Measurements from ENCODE around the gene PCSK6.
A peak's percentile ranks its signal among the peaks of the same experiment; 100 is the strongest.

Gene PCSK6

GRCh38 chr15:101277943-101278564, 211.5 kb downstream of the PCSK6 start:
- TF ChIP-seq, protein P1, sequence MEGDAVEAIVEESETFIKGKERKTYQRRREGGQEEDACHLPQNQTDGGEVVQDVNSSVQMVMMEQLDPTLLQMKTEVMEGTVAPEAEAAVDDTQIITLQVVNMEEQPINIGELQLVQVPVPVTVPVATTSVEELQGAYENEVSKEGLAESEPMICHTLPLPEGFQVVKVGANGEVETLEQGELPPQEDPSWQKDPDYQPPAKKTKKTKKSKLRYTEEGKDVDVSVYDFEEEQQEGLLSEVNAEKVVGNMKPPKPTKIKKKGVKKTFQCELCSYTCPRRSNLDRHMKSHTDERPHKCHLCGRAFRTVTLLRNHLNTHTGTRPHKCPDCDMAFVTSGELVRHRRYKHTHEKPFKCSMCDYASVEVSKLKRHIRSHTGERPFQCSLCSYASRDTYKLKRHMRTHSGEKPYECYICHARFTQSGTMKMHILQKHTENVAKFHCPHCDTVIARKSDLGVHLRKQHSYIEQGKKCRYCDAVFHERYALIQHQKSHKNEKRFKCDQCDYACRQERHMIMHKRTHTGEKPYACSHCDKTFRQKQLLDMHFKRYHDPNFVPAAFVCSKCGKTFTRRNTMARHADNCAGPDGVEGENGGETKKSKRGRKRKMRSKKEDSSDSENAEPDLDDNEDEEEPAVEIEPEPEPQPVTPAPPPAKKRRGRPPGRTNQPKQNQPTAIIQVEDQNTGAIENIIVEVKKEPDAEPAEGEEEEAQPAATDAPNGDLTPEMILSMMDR (IDR thresholded peaks at IDR 0.05; ENCODE audit: insufficient read depth, low read length, poor library complexity, severe bottlenecking): no peak
- DNase-seq (ENCODE audit: extremely low read depth, insufficient read length): no peak
- peaks cover 24% of the 10 kb centered on the region for H3K36me3 ChIP-seq (ENCODE audit: control insufficient read depth, insufficient read depth, low read length)

DNA sequence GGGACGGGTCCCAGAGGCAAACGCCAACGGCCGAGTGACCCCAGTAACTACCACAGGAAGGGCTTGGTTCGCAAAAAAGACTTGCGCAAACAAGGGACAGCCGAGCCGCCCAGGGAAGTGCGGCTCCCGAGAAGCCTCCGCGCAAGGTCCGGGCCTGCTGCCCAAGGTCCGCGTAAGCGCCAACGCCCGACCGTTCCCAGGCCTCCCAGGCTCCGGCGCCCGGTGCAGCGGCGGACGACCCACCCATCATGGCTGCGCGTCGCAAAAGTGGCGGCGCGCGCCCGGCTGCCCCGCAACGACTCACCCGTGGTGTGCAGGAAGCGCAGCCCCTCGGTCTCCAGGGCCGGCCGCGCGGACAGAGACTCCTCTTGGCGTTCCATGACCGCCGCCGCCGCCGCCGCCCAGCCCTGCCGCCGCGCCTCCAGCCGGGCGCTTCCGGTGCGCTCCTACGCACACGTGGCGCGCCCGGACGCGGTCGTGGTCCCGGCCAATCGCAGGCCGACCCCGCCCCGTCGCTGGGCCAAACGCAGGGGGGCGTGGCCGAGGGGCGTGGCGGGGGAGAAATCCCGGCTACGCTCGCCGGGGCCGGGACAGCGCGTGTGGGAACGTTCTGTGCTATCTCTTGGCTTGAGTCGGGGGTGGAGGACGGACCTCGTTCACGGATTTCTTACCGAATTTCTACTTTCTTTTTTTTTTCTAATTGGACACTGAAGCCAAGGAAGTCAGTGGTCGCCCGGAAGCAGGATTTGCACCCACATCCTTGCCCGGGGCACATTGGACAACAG, 212.3 kb downstream of the PCSK6 start, which contains the start of gene SELENOS:
Gene SELENOS (minus strand): TSS at position 448 of the 785 bp plus-strand sequence. CDS start 68 bp downstream, at position 380.
- TF ChIP-seq, protein P1 (IDR thresholded peaks at IDR 0.05; ENCODE audit: insufficient read depth, low read length, poor library complexity, severe bottlenecking): no peak

More at GRCh38 chr15:101277943-101278564, 211.5 kb downstream of the PCSK6 start:
- Histone ChIP-seq H3K27me3 (replicated peaks; ENCODE audit: control insufficient read depth, insufficient read depth, low read length) (no peaks in the 10 kb centered on the region), H3K4me3 (replicated peaks; ENCODE audit: low read depth, low read length) (peak overlapping the region; percentile 49)

GRCh38 chr15:101276501-101277037, 212.9 kb downstream of the PCSK6 start:
- peak overlapping the region; percentile 99 for H3K4me3 ChIP-seq (replicated peaks; ENCODE audit: low read depth, low read length)
- DNase-seq (ENCODE audit: extremely low read depth, insufficient read length): no peak
- H3K36me3 ChIP-seq (ENCODE audit: control insufficient read depth, insufficient read depth, low read length): peaks cover 27% of the 10 kb centered on the region
- H3K27me3 ChIP-seq (replicated peaks; ENCODE audit: control insufficient read depth, insufficient read depth, low read length): no peaks in the 10 kb centered on the region
- TF ChIP-seq, protein P1 (IDR thresholded peaks at IDR 0.05; ENCODE audit: insufficient read depth, low read length, poor library complexity, severe bottlenecking): peak; percentile 44

More for the DNA sequence above, 212.3 kb downstream of the PCSK6 start, which contains the start of gene SELENOS:
- H3K4me3 ChIP-seq (replicated peaks; ENCODE audit: low read depth, low read length): peak within 1 kb of the TSS; percentile 99
- DNase-seq (ENCODE audit: extremely low read depth, insufficient read length): peak; percentile 90
- H3K27me3 ChIP-seq (replicated peaks; ENCODE audit: control insufficient read depth, insufficient read depth, low read length): no peaks in the 10 kb centered on the region
- H3K36me3 ChIP-seq (ENCODE audit: control insufficient read depth, insufficient read depth, low read length): peaks cover 26% of the 10 kb centered on the region

- Histone ChIP-seq H3K4me3 (replicated peaks; ENCODE audit: low read depth, low read length) (peak overlapping the region; percentile 99), H3K36me3 (ENCODE audit: control insufficient read depth, insufficient read depth, low read length) (peaks cover 27% of the 10 kb centered on the region), H3K27me3 (replicated peaks; ENCODE audit: control insufficient read depth, insufficient read depth, low read length) (no peaks in the 10 kb centered on the region)
- no peak for DNase-seq (ENCODE audit: extremely low read depth, insufficient read length)
- TF ChIP-seq, protein P1 (IDR thresholded peaks at IDR 0.05; ENCODE audit: insufficient read depth, low read length, poor library complexity, severe bottlenecking): no peak
Observed at GRCh38 chr15:101275018-101275417, 214.5 kb downstream of the PCSK6 start.

- peaks cover 34% of the 10 kb centered on the region for H3K36me3 ChIP-seq (ENCODE audit: control insufficient read depth, insufficient read depth, low read length)
Observed at GRCh38 chr15:101273534-101273933, 216.0 kb downstream of the PCSK6 start.

More at GRCh38 chr15:101273534-101273933, 216.0 kb downstream of the PCSK6 start:
- no peak overlapping the region for H3K4me3 ChIP-seq (replicated peaks; ENCODE audit: low read depth, low read length)
- no peak for DNase-seq (ENCODE audit: extremely low read depth, insufficient read length)
- no peaks in the 10 kb centered on the region for H3K27me3 ChIP-seq (replicated peaks; ENCODE audit: control insufficient read depth, insufficient read depth, low read length)
- TF ChIP-seq, protein P1 (IDR thresholded peaks at IDR 0.05; ENCODE audit: insufficient read depth, low read length, poor library complexity, severe bottlenecking): no peak

Measured in GM06990 (cell line).